ENCODE results near the gene SIGLEC1.

DNA sequence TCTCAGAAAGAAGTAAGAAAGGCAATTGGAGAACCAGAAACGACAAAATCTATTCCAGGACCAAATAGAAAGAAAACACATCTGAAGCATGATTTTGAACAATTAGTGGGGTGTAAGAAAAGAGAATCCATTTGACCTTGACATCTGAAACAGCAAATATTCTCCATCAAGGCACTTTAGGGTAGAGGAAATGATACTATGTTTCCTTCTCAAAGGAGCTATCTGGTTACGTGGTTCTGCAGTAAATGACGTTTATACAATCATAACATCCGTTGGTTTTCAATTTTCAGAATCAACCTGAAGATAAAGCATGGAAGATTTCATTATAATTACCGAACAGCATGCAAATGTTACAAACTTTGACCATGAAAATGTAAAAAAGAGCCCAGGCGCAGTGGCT lies 8.2 kb upstream of the SIGLEC1 start:
- TF ChIP-seq EZH2 (IDR thresholded peaks at IDR 0.05; ENCODE audit: borderline replicate concordance, low read depth, low read length, poor library complexity, severe bottlenecking) = no peak
- TF ChIP-seq, protein P1, sequence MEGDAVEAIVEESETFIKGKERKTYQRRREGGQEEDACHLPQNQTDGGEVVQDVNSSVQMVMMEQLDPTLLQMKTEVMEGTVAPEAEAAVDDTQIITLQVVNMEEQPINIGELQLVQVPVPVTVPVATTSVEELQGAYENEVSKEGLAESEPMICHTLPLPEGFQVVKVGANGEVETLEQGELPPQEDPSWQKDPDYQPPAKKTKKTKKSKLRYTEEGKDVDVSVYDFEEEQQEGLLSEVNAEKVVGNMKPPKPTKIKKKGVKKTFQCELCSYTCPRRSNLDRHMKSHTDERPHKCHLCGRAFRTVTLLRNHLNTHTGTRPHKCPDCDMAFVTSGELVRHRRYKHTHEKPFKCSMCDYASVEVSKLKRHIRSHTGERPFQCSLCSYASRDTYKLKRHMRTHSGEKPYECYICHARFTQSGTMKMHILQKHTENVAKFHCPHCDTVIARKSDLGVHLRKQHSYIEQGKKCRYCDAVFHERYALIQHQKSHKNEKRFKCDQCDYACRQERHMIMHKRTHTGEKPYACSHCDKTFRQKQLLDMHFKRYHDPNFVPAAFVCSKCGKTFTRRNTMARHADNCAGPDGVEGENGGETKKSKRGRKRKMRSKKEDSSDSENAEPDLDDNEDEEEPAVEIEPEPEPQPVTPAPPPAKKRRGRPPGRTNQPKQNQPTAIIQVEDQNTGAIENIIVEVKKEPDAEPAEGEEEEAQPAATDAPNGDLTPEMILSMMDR (conservative IDR thresholded peaks at IDR 0.05; ENCODE audit: low read depth, low read length) = no peak
